Vagina (tissue), 2 donors: Measurements from ENCODE around the gene POLA1.

Experiments
- POLR2A ChIP-seq, 2 donors: fragments of 450-650 bp; IDR thresholded peaks; one replicate each; pipeline ENCODE4 v1.6.1; 2017; ENCODE audit warnings: antibody characterized with exemption in 2 of 2, mild to moderate bottlenecking in 2 of 2, moderate library complexity in 2 of 2
- TF ChIP-seq, protein P1 (sequence below), 3 experiments: fragments of 450-650 bp in 2 of 3; fragments of 200-600 bp in 1 of 3; sonication (generic) in 1 of 3; IDR thresholded peaks; one replicate each; pipeline ENCODE4 v1.5.1; 2017 to 2019; ENCODE audit warnings: antibody characterized with exemption in 3 of 3, mild to moderate bottlenecking in 2 of 3, moderate library complexity in 2 of 3

DNA sequence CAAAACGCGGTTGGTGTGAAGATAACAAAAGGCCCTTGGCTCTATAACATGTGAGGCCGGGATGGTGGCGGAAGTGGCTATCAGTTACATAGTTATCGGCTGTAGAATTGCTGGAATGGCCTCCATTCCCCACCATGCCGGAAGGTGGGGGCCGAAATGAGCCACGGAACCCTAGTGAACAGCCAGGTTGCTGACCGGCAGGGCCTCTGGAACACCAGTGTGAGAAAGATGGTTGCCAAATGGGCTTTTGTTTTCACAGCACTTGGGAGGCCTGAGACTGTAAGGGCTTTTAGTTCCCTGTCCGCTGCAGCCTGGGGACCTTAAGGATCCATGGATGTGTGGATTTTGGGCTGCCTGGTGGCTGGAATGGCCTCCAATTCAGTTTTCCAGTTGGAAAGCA, 345.3 kb downstream of the POLA1 start:
- TF ChIP-seq, protein P1, sequence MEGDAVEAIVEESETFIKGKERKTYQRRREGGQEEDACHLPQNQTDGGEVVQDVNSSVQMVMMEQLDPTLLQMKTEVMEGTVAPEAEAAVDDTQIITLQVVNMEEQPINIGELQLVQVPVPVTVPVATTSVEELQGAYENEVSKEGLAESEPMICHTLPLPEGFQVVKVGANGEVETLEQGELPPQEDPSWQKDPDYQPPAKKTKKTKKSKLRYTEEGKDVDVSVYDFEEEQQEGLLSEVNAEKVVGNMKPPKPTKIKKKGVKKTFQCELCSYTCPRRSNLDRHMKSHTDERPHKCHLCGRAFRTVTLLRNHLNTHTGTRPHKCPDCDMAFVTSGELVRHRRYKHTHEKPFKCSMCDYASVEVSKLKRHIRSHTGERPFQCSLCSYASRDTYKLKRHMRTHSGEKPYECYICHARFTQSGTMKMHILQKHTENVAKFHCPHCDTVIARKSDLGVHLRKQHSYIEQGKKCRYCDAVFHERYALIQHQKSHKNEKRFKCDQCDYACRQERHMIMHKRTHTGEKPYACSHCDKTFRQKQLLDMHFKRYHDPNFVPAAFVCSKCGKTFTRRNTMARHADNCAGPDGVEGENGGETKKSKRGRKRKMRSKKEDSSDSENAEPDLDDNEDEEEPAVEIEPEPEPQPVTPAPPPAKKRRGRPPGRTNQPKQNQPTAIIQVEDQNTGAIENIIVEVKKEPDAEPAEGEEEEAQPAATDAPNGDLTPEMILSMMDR (IDR thresholded peaks at IDR 0.05), result no peak
- no peak for TF ChIP-seq POLR2A (IDR thresholded peaks at IDR 0.05)
